GM20000 (cell line): ENCODE measurements around the gene CLSTN2.

Experiments
- DNase-seq: peaks from one replicate; pipeline ENCODE4 v3.0.0; 2012; ENCODE audit warnings: low spot score
- CTCF ChIP-seq: IDR thresholded peaks from 2 replicates; pipeline ENCODE4 v1.5.1; 2012; ENCODE audit warnings: mild to moderate bottlenecking, control low read depth; ENCODE audit errors: extremely low read depth, missing control alignments

The CLSTN2 gene

GRCh38 chr3:140292170-140292569 lies 357.2 kb downstream of the CLSTN2 start:
- no peak for TF ChIP-seq CTCF
- no peak for DNase-seq

GRCh38 chr3:140292684-140293083 lies 357.7 kb downstream of the CLSTN2 start:
- TF ChIP-seq CTCF, result no peak
- DNase-seq, result no peak

DNA sequence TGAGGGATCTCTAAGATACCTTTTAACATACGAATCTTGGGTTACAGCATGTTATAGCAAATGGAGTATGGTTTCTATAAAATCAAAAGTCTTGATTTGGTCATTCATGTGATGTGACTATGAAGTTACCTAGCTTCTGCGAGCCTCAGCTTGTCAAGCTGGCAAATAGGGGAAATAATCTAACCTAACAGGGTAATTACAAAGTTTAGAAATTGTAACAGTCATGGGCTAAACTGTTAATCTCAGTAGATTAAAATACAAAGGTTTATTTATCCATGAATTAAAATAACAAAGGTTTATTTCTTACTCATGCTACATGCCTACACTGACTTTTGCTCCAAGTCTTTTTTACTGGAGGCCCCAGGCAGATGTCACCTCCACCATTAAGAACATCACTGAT lies 359.1 kb downstream of the CLSTN2 start:
- no peak for DNase-seq
- no peak for TF ChIP-seq CTCF

GRCh38 chr3:140296796-140297352 lies 361.9 kb downstream of the CLSTN2 start:
- no peak for TF ChIP-seq CTCF
- DNase-seq, result no peak

GRCh38 chr3:140298043-140298442 lies 363.1 kb downstream of the CLSTN2 start:
- no peak for TF ChIP-seq CTCF
- no peak for DNase-seq

- TF ChIP-seq CTCF, result no peak
- no peak for DNase-seq
These were observed 363.6 kb downstream of the CLSTN2 start for GRCh38 chr3:140298569-140299070.

- no peak for TF ChIP-seq CTCF
- DNase-seq, result no peak
These were observed 368.9 kb downstream of the CLSTN2 start for GRCh38 chr3:140303875-140304274.
